HG02571 (cell line): ENCODE results near the gene ZBTB7C.

Source experiments
- ATAC-seq: cut with Tn5 transposase; IDR thresholded peaks from one replicate; pipeline ENCODE4 v1.9.1; 2021; ENCODE audit warnings: mild to moderate bottlenecking, moderate library complexity; ENCODE audit not compliant: unreplicated experiment

Gene ZBTB7C

DNA sequence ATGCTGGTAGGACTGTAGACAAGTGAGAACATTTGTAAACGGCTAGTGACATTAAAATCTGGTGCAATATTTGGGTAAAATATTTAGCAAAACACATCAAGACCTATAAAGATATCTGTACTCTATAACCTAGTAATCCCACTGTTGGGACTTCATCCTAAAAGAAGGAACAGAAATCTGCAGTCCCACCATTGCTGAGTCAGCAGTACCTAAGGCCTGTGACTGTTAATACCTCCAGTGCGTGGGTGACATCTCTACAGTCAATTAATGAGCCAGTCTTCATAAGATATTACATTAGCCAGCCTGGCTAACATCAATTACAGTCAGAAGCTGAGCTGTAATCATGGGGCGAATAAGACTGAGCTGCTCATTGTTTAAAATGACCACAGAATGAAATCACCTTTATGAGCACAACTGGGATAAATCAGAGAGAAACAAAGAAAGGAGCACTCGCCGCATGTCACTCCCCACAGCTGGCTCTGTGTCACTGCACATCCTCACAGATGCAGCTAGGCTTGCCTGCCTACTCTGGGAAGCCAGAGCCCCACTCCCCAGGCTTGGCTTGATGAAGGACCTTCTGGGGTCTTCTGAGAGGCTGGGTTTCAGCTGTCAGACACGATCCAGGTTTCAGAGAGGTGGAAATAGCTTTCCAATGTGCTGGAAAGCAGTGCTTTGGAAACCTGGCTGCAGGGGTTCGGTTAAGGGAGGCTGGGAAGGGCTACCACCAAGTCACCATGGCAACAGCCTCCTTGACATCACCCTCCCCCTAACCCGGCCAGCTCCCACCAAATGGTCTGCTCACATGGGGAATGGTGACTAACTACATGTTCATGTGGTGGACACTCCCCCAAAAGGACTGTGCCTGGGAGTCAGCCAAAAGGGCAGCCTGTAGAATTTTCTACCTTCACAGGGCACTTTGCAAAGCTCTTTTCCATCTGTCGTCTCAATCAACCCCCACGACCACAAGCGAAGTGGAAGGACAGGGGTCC lies 145.0 kb downstream of the ZBTB7C start:
- ATAC-seq, result no peak

- ATAC-seq, result no peak
Observed at GRCh38 chr18:48263192-48263853, 145.9 kb downstream of the ZBTB7C start.

DNA sequence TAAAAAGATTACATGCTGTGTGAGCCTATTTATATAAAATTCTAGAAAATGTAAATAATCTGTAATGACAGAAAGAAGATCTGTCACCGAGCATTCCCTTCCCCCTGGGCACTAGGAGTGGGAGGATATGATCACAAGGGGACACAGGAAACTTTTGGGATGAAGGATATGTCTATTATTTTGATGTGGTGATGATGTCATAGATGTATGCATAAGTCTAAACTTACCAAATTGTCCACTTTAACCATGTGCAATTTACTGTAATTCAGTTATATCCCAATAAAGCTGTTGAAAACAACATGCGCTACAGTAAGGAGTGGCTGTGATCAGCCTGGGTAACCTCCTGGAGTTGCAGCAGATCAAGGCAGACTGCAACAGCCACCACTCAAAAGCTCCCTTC lies 148.9 kb downstream of the ZBTB7C start:
- ATAC-seq, result no peak

- ATAC-seq, result no peak
Observed at GRCh38 chr18:48256848-48257247, 152.3 kb downstream of the ZBTB7C start.

GRCh38 chr18:48254077-48254602 lies 155.0 kb downstream of the ZBTB7C start:
- ATAC-seq, result no peak

DNA sequence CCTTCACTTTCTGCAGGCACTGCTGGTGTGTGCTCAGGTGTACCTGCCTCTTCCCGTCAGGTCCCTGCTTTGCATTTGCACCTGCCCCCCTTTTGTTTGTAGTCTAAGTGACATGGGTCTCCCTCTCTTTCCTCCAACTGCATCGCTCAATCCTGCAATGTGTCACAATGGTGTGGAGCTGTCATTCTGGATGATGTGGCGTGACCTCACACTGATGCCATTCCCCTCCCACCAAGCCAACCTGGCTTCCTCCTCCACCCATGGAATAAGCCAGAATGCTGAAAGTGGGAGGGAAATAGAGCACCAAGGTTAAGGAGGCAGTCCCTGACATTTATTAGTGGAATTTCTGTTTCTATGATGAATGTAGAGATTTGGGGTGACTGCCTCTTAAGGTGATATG lies 156.7 kb downstream of the ZBTB7C start:
- no peak for ATAC-seq

DNA sequence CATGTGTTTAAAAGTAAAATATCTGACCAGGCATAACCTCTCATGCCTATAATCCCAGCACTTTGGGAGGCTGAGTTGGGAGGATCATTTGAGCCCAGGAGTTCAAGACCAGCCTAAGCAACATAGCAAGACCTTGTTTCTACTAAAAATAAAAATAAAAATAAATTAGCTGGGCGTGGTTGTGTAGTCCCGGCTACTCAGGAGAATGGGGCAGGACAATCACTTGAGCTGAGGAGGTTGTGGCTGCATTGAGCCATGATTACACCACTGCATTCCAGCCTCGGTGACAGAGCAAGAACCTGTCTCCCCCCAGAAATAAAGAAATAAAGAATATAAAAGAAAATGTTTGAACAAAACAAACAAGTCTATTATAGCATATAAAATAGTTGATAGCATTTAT lies 158.3 kb downstream of the ZBTB7C start:
- ATAC-seq, result no peak

GRCh38 chr18:48250362-48250907 lies 158.7 kb downstream of the ZBTB7C start:
- ATAC-seq, result no peak

GRCh38 chr18:48249854-48250253 lies 159.3 kb downstream of the ZBTB7C start:
- ATAC-seq, result no peak

- no peak for ATAC-seq
Observed at GRCh38 chr18:48244530-48244929, 164.7 kb downstream of the ZBTB7C start.

- ATAC-seq, result no peak
Observed at GRCh38 chr18:48238636-48239035, 170.5 kb downstream of the ZBTB7C start.

DNA sequence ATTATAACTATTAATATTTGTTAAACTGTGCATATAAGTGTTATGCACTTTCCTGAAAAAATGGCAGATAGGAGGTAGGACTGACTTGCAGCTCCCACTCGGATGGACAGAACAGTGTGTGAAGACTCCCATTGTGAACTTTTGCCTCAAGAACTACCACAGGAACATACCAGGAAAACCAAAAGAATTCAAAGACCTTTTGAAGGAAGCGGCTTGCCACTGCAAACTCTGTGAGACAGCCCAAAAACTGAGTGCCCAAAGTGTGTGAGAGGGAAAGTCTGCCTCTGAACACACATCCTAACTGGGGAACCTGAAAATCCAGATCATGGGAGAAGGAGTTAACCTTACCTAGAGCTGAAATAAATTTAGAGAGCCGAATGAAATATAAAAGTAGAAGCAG lies 171.0 kb downstream of the ZBTB7C start:
- ATAC-seq, result no peak

- no peak for ATAC-seq
Observed at GRCh38 chr18:48236822-48237221, 172.4 kb downstream of the ZBTB7C start.

- ATAC-seq, result no peak
Observed at GRCh38 chr18:48230467-48231113, 178.6 kb downstream of the ZBTB7C start.

DNA sequence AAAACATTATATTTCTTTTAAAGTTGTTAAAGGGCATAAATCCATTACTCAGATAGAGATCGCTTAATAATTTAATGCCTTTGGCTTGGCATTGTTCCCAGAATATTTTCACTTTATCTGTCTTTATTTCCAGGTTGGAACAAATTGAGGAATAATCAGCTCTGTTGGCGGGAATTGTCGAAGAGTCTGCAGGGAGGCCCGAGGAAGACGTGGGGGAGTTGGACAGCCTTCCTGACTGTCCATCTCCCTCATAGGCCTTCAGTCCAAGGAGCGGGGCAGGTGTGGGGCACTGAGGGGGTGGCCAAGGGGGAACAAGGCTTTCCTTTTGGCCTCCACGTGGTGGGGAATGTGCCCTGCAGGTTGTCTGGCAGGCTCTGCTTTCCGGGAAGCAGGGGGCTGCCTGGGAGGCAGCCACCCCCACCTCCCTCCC lies 179.6 kb downstream of the ZBTB7C start:
- ATAC-seq, result no peak

GRCh38 chr18:48228841-48229240 lies 180.3 kb downstream of the ZBTB7C start:
- no peak for ATAC-seq

DNA sequence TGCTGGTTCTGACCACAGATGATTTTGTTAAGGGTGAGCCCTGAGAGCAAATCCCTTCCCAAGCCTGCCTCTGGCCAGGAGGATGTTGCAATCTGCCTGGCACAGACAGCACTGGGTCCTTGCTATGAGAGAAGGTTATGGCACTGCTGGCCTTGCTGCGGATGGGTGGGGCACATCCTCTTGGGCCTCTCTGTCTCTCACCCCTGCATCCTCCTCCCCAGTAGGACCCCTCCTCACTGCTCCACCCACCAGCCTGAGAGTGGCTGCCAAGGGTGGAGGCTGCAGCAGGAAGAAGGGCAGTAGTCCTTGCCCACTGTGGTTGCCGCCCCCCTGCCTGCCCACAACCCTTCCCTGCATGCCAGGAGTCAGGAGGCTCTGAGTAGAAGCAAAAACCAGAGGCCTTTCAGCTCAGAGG lies 180.9 kb downstream of the ZBTB7C start:
- ATAC-seq, result no peak

DNA sequence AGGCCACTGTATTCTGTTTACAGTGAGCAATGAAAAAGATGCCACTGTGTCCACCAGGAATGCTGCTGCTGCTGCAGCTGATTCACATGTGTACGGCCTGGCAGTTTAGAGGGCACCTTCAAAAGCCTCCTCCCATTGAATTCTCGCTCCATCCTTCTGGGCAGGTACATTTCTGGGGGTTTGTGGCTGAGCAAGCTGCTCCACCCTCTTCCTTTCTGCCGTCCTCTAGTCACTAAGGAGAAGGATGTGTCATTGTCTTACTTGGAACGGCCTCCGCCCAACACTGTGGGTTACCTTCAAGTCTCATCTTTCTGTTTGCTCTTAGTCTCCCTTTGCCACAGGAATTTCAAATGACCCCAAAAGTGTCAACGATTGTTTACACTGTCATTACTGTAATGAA lies 182.0 kb downstream of the ZBTB7C start:
- ATAC-seq, result no peak

DNA sequence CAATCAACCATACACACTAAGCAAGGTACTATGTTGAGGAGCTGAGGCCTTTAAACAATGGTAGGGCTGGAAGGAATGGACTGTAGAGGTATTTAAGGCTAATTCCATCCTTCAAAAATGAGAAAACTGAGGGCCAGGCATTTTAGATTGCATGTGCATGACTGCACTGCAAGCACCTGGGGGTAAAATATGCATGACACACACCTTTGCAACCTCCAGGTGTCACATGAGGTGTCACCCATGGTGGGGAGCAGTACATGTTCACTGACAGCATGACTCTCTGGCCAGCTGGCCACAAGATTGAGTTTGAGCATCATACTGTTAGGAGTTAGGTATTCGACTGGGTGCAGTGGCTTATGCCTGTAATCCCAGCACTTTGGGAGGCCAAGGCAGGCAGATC lies 182.8 kb downstream of the ZBTB7C start:
- no peak for ATAC-seq

- no peak for ATAC-seq
Observed at GRCh38 chr18:48222118-48222517, 187.1 kb downstream of the ZBTB7C start.
